HS-5 (cell line): Measurements from ENCODE around the gene C2CD5.
"Not testable (repeated sequence)": the region's sequence is repeated elsewhere in the genome, so short reads cannot be mapped to it uniquely, and the experiment has no call there.

Source experiments
- DNase-seq: peaks from one replicate; pipeline ENCODE4 v3.0.0-alpha.2; 2012; ENCODE audit warnings: low read depth

C2CD5 gene

DNA sequence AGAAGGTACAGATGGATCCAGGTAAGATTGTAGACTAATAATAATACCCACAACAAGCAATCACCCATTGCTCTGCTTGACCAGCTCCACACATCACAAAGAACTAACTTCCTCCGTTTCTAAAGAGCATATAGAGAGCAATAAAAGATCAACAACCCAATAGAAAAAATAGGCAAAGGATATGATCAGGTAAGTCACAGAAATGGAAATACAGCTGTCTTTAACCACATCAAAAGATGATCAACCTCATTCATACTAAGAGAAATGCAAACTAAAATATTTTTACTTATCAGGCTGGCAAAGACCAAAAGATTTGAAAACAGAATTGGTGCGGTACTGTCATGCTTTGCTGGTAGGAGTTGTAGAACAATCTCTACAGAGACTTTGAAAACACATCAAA is 8.9 kb downstream of the C2CD5 start:
- no peak for DNase-seq

DNA sequence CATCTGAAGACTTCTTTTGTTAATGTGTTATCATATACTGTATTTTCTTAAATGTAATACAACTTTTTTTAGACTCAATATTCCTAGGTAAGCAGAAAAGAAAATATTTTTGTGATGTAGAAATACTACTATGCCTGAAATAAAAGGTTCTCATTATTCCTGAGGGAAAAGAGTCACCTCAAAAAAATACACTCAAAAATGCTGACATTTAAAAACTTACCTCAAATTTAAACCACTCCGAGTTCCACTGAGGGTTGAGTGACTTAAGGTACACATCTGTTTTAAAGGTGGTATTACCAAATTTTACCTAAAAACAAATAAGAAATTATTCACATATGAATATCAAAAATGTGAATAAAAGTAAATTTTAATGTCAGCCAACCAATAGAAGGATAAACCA is 9.3 kb downstream of the C2CD5 start:
- no peak for DNase-seq

DNA sequence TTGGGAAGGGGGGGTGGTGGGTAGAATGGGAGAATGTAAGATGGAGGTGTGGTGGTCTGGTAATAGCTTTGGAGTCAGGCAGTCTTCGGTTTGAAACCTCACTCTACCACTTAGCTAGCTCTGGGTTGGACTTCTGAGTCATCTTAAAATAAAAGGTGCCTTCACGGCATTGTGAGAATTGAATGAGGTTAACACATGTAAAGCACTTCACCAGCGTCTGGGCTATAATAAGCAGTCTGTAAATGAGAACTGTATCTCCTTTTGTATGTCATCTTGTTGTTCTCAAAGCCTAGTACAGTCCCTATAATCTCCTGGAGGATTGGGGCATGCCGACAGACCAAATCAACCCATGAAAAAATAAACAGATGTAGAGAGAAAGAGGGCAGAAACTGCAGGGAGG is 11.2 kb downstream of the C2CD5 start:
- DNase-seq: no peak

DNA sequence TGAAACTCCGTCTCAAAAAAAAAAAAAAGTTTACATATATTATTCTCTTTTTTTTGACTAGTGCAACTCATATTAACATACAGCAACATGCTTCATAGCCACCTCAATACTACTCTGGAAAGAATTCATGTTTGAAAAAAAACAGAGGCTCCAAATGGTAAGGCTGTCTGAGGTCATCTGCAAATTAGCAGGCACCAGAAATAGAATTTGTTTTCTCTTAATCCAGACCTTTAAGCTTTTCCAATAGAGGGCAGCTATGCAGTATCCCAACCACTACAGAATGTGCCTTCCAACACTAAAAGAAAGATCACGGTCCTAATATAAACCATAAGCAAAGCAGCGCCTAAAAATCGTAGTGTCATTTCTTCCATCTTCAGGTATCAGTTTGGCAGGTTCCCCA is 12.0 kb downstream of the C2CD5 start:
- DNase-seq: no peak

DNA sequence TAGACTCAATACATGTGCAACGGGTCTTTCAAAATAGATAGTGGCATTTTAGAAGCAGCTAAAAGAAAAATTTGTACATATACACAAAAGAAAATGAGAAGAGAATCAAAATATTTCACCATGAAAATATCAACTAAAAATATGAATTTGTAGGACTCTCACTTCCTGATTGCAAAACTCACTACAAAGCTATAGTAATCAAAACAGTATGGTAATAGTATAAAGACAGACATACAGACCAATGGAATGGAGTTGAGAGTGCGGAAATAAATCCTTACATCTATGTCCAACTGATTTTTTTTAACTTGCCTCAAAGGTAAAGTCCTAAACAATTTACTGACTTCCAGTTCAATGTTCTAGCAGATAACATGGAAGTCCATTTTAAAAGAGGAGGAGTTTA is 13.1 kb downstream of the C2CD5 start:
- no peak for DNase-seq

DNA sequence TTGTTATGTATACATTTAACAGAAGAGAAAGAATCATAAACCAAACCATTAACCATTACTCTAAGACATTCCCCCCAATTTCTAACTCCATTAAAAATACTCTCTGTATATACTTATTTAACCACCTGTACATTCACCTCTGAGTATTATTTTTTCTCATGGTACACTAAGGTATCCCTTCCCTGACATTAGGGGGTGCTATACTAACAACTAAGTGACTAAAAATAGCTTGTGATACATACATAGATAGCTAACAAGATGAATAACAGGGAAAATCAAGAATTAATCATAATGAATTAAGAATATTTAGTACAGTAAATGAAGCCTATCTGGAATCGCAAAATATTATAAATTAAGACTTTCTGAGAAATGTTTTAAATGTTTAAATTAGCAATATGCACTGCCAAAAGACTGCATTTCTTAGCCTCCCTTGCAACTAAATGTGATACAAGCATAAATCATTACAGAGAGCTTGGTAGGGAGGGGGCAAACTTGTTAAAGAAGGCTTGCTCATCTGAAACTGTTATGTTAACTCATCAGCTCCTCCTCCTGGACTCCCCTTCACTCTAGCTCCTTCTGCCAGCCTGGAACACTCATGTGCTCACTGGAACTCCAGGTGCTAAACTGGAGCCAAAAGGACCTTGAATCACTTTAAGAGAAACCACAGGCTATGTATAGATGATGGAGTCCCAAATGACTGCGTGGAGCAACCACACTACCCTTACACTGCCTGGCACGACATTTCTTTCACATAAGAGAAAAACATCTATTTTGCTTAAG is 14.9 kb downstream of the C2CD5 start:
- DNase-seq: peak; percentile 30

DNA sequence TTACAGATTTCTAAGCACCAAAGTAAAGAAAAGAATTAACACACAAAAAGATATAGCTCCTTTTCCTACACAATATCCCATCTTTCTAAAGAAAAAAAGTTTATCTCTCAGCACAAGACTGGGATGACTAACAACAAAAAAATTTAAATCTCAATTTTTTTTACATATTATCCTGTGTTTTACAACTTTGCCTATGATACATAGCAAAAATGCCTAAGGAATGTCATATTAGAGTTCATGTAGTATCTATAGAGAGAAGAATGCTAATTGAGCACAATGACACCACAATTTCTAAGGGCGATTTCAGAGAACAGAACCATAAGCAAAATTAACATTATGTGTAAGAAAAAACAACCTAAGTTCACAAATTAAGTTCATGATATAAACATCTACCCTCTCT is 16.3 kb downstream of the C2CD5 start:
- peak; percentile 77 for DNase-seq

DNA sequence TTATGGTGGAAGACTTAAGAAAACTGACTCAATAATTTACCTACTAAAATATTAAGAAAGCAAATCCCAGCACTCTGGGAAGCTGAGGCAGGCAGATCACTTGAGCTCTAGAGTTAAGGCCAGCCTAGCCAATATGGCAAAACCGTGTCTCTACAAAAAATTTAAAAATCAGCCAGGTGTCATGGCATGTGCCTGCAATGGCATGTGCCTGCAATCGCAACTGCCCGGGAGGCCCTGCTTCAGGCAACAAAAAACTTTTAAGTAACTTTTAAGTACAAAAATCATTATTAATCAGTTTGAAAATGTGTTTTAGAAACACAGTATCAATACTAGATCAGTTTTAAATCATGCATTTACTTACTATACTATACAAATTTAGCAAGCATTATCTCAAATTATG is 17.5 kb downstream of the C2CD5 start:
- no peak for DNase-seq

DNA sequence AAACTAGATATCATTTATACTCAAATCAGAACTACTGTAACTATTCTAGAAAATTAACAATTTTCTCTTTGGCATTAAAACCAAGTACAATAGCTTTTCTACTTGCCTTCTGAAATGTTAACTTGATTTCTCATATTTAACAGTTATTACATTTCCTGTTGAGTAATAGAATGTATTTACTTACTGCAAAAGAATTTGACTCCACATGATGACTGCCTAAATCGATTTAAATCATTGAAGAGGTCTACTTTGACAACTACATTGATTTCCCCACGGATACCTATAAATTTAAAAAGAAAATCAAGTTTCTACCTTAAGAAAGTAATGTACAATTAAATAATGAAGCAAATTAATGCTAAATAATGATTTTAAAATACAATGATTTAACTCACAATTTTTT is 18.9 kb downstream of the C2CD5 start:
- DNase-seq: peak; percentile 56

DNA sequence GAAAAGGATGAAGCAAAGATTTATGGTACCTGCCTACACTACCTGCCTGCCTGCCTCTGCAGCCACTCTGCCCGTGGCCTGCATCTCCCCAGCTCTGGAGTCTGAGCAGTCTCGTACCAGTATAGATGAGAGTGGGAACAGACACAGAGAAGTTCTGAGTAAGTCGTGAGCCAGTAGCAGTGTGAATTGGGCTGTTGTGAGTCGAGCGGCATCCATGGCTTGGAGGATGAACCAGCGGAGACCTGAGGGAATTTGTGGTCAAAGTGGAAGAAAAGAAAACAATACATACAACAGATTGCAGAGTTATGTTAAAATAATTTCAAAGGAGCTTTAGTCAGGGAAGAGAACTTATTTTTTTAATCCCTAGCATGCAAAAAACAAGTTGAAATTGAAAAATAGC is 25.3 kb downstream of the C2CD5 start:
- no peak for DNase-seq

DNA sequence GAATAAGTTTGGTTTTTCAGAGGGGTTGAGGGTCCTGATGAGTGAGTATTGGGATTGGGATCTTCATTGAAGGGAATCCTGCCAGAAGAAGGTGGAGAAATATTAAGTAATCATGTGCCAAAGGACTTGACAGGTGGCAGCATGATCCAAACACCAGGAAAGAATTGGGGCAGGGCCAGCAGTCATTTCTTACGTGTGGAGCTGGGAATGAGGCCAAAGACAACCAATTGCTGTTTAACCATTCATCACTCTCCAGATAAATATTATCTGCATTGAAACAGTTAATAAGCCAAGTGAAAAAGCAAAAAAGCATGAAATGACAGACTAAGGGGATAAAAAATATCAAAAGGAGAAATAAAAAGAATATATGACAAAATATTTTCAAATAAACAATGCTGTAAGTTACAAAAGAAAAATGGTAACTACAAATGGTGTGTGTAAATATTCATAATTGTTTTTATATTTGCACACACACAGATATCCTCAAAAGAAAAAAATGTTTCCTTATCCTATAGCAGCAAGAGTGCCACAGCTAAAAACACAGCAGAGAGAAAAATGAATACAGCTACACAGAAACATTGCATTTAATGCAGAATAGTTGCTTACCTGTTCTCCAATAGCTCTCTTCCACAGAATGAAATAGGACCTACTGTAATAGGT is 26.2 kb downstream of the C2CD5 start:
- DNase-seq: no peak

DNA sequence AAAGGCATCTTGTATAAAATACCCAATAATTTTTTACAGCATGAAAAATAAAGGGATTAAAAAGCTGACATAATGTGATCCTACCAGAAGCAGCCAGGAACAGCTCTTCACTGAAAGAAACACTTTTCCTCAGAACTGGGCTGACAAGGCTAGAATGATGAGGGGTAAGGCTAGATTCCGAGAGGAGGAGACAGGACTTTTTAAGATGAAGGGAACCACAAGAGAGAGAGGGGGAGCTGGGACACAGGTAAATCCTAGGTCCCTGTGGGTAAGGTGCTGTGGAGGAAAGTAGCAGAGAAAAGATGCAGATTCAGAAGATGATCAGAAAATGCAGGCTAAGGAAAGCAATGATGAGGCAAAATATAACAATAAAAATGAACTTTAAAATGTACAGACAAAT is 29.5 kb downstream of the C2CD5 start:
- DNase-seq: no peak

DNA sequence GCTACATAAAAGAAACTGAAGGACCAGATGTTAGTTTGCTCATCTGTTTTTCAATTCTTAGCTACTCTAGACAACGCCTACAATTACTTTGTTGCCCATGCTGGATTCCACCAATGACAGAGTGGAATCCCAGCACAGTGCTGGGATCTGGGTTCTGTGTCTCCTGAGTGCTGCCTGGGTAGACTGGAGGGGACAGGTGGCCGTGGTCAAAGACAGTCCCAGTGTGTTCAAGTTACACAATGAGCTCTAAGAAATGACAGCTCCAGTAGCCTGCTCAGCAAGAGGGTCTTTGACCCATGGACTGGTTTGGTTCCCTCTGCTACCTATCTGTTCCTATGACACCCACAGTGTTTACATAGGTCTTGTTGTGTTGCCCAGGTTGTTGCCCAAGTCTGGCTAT is 38.5 kb downstream of the C2CD5 start:
- no peak for DNase-seq

DNA sequence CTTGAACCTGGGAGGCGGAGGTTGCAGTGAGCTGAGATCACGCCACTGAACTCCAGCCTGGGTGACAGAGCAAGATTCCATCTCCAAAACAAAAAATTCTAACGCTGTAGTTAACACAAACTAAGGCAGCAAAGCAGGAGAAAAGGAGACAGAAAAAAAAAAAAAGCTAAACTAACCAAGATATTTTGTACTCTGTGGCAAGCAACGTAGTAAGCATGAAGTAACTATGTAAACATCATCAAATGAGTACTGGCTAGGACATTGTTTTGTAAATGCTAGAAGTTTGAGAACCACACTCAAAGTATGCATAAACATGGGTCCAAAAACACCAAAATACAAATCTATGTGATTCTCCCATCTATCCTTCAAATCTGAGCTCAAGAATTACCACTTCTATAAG is 44.2 kb downstream of the C2CD5 start:
- DNase-seq: no peak

DNA sequence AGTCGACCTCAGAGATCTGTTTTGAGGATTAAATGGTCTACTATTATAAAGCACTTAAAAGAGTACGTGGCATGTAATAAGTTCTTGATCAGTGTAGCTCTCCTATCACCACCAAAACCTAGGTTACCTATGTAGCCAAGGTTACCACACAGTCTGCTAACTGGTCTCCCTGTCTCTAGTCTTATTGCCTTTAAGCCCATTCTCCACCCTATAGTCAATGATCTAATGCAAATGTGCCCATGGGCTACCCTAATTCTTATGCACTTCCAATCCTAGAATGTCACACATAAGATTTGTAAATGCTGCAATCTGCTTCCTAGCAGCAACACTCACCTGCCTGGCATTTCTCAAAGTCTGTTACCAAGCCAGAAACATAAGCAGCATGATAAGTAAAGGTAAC is 44.9 kb downstream of the C2CD5 start:
- DNase-seq: no peak

DNA sequence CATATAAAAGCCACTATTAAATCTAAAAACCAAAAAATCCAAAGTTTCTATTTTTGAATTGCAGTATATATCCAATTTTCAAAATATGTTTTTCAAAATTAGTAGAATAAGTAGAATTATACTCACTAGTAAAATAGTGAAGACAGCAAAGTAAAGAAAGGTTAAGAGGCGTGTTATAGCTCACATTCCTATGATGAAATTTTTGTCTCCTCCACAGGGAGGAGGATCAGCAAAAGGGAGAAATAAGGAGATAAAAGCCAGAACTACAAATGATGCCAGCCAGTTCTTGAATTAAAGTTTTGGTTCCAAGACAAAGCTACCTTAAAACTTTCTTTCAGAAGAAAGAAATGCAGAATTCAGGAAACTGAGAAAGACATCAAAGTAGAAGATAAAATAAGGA is 50.0 kb downstream of the C2CD5 start:
- DNase-seq: no peak

DNA sequence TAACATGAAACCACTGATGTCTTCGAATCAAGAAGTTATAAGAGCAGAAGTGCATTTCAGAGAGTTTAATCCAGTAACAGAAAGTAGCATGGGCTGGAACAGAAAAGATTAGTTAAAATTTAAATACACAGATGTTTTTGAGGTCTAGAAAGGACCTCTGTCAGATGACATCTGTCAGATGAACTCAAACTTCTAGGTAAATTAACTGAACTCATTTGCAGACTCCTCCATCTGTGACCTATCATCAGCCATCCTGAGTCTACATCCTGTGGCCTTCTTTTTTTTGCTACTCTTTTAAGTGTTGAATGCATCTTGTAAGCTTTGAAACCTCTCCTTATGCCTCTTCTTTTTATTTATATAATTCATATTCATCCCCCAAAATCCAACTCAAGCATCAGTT is 53.3 kb downstream of the C2CD5 start:
- DNase-seq: no peak

DNA sequence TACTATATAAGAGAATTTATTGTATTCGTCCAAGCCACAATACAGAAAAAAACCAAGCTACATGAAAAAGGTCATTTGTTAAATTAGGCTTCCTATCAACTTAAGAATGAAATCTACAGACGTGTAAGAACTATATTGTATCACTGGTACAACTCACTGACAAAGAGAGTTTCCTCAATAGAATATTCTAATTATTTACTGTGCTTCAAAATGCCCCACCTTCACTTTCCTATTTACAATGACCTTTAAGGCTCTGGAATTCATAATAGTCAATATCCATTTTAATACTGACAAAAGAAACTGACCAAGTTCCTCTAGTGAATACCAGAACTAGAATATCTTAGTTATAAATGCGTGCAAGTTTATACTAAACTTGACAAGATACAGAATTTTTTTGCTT is 55.9 kb downstream of the C2CD5 start:
- no peak for DNase-seq

DNA sequence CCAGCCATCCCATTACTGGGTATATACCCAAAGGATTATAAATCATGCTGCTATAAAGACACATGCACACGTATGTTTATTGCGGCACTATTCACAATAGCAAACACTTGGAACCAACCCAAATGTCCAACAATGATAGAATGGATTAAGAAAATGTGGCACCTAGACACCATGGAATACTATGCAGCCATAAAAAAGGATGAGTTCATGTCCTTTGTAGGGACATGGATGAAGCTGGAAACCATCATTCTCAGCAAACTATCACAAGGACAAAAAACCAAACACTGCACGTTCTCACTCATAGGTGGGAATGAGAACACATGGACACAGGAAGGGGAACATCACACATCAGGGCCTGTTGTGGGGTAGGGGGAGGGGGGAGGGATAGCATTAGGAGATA is 56.7 kb downstream of the C2CD5 start:
- DNase-seq: not testable (repeated sequence)

DNA sequence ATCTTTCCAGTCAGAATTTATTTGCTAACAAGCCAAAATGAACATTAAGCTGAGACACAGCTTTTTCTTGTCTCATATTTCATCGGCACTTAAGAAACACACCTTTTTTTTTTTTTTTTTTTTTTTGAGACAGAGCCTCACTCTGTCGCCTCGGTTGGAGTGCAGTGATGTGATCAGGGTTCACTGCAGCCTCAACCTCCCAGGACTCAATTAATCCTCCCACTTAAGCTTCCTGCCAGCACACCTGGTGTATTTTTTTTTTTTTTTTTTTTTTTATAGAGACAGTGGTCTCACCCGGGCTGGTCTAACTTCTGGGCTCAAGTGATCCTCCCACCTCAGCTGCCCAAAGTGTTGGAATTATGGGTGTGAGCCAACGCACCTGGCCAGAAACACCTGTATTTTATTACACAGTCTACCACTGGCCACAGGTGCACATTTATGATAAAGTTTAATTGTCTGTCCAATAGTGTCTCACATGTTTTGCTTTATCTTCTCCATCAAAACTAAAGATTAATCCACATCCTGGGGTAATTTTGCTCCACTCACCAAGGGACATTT is 62.7 kb downstream of the C2CD5 start:
- DNase-seq: no peak

DNA sequence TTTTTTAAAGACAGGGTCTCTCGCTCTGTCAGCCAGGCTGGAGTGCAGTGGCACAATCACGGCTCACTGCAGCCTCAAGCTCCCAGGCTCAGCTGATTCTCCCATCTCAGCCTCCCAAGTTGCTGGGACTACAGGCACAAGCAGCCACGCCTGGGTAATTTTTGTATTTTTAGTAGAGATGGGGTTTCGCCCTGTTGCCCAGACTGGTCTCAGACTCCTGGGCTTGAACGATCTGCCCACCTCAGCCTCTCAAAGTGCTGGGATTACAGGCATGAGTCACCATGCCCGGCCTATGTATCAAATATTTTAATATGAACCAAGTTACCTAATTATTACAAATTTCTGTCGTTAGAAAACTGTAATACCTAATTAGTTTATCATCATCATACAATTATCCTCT is 63.5 kb downstream of the C2CD5 start:
- DNase-seq: not testable (repeated sequence)

DNA sequence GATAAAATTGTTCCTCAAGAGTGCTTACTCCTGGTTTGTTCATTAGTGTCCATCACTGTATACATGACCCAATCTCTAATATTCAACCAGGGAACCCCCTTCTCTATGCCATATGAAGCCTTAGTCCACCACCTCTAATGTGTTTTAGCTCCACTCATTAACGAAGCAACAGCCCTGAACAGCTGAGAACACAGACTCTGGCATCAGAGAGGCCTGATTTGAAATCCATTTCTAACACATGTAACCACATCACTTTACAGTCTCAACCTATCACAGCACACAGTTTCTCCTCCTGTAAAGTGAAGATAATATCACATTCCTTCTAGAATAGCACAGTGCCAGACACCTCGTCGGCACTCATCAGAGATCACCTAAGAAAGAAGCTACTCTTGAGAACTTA is 64.3 kb downstream of the C2CD5 start:
- no peak for DNase-seq

DNA sequence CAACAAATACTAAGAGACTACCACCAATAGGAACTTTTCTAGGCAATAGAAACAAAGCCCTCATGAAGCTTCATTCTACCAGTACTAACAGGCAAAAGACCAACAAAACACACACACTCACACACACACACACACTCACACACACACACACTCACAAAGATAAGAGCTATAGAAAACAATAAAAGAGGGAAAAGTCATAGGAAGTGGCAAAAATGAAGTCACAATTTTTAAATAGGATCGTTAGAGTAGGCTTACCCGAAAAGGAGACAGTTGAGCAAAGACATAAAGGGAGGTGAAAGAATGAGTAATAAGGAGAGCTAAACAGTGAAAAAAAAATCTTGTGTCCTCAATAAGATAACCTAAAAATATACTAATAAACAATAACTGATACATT is 66.5 kb downstream of the C2CD5 start:
- DNase-seq: no peak
